Parathyroid adenoma (tissue), 2 donors: ENCODE data around the gene WBP1L.

Experiments used
- H2AFZ ChIP-seq: fragments of 300-600 bp; sonication (generic); one replicate; pipeline ENCODE4 v1.7.0; 2017; ENCODE audit warnings: antibody characterized with exemption, mild to moderate bottlenecking
- H3K27ac ChIP-seq: fragments of 300-600 bp; sonication (generic); one replicate; pipeline ENCODE4 v1.7.0; 2017
- H3K27me3 ChIP-seq: fragments of 300-600 bp; sonication (generic); one replicate; pipeline ENCODE4 v1.7.0; 2017; ENCODE audit warnings: low read length; ENCODE audit not compliant: control insufficient read depth, insufficient read depth
- H3K36me3 ChIP-seq: fragments of 300-600 bp; sonication (generic); one replicate; pipeline ENCODE4 v1.7.0; 2017; ENCODE audit warnings: low read length; ENCODE audit not compliant: control insufficient read depth, insufficient read depth
- H3K4me1 ChIP-seq: fragments of 300-600 bp; sonication (generic); one replicate; pipeline ENCODE4 v1.7.0; 2017; ENCODE audit warnings: control low read depth
- H3K4me2 ChIP-seq: fragments of 300-600 bp; sonication (generic); one replicate; pipeline ENCODE4 v1.7.0; 2017; ENCODE audit warnings: low read length
- H3K4me3 ChIP-seq: fragments of 300-600 bp; sonication (generic); one replicate; pipeline ENCODE4 v1.7.0; 2017; ENCODE audit warnings: low read depth, low read length
- H3K79me2 ChIP-seq: fragments of 300-600 bp; sonication (generic); one replicate; pipeline ENCODE4 v1.7.0; 2017; ENCODE audit warnings: control low read depth
- H3K9ac ChIP-seq: fragments of 300-600 bp; sonication (generic); one replicate; pipeline ENCODE4 v1.7.0; 2017; ENCODE audit warnings: mild to moderate bottlenecking
- H3K9me3 ChIP-seq: fragments of 300-600 bp; sonication (generic); one replicate; pipeline ENCODE4 v1.7.0; 2017; ENCODE audit warnings: low read length; ENCODE audit not compliant: control insufficient read depth
- TF ChIP-seq, protein P1 (sequence below): fragments of 300-600 bp; sonication (generic); IDR thresholded peaks from one replicate; pipeline ENCODE4 v1.7.0; 2017; ENCODE audit warnings: antibody characterized with exemption, mild to moderate bottlenecking
- donor health status: primary hyperparathyroidism.

Gene WBP1L

DNA sequence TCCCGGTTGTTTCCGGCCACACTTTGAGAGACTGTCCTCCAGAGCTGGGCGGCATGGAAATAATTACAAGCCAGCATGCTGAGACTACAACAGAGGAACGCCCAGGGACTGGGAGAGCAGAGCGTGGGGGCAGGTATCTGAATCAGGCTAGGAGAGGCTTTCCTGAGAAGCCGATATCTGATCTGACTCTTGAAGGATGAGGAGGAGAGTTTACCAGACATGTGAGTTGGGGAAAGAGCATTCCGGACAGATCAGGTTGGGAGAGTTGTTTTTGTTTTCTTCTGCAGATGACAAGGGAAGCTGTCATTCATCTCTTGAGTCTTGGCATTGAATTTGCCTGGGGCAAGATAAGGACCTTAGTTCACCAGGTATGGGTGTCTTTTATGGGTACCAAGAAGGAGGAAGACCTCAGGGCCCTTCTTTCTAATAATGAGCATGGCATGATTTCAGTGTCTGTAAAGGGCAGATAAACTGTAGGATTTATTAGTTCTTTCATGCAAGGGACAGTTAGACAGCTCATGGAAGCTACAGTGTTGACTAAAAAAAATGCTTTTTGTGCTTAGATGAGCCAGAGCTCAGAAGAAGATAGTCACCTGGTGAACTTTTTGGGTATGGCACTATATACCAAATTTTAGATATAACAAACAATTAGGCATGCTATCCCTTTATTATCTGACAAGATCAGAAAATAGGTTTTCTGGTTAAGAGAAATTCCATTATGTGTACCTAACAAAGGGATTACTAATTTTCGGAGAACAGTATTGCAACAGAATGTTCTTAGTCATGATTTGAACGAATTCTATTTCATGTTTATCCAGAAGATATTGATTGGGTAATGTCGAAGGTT lies 36.2 kb downstream of the WBP1L start:
- Histone ChIP-seq H3K4me2 (peak overlapping the region; percentile 26), H3K36me3 (no peaks in the 10 kb centered on the region), H3K27ac (peak overlapping the region; percentile 99), H3K79me2 (peaks cover 36% of the 10 kb centered on the region), H2AFZ (no peak overlapping the region), H3K9ac (no peak overlapping the region), H3K4me3 (no peak overlapping the region), H3K4me1 (peaks cover 81% of the 10 kb centered on the region), H3K27me3 (no peaks in the 10 kb centered on the region), H3K9me3 (no peaks in the 10 kb centered on the region)
- TF ChIP-seq, protein P1, sequence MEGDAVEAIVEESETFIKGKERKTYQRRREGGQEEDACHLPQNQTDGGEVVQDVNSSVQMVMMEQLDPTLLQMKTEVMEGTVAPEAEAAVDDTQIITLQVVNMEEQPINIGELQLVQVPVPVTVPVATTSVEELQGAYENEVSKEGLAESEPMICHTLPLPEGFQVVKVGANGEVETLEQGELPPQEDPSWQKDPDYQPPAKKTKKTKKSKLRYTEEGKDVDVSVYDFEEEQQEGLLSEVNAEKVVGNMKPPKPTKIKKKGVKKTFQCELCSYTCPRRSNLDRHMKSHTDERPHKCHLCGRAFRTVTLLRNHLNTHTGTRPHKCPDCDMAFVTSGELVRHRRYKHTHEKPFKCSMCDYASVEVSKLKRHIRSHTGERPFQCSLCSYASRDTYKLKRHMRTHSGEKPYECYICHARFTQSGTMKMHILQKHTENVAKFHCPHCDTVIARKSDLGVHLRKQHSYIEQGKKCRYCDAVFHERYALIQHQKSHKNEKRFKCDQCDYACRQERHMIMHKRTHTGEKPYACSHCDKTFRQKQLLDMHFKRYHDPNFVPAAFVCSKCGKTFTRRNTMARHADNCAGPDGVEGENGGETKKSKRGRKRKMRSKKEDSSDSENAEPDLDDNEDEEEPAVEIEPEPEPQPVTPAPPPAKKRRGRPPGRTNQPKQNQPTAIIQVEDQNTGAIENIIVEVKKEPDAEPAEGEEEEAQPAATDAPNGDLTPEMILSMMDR: no peak

DNA sequence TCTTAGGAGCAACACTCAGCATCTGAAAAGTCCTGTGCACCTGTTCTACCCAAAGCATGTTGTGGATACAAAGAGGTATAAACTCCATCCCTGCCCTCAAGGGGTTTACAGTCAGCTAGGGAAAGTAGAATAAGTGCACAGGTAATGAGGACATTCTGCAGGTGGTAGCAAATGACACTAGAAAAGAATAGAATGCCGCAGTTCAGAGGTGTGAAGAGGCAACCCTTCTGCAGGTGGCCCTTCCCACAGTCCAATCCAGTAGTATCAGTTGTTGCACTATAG lies 36.7 kb downstream of the WBP1L start:
- Histone ChIP-seq H3K27ac (peak overlapping the region; percentile 99), H3K27me3 (no peaks in the 10 kb centered on the region), H3K79me2 (peaks cover 42% of the 10 kb centered on the region), H3K36me3 (no peaks in the 10 kb centered on the region), H3K9ac (no peak overlapping the region), H3K9me3 (no peaks in the 10 kb centered on the region), H3K4me2 (peak overlapping the region; percentile 26), H2AFZ (no peak overlapping the region), H3K4me1 (peaks cover 75% of the 10 kb centered on the region), H3K4me3 (no peak overlapping the region)
- TF ChIP-seq, protein P1: no peak

DNA sequence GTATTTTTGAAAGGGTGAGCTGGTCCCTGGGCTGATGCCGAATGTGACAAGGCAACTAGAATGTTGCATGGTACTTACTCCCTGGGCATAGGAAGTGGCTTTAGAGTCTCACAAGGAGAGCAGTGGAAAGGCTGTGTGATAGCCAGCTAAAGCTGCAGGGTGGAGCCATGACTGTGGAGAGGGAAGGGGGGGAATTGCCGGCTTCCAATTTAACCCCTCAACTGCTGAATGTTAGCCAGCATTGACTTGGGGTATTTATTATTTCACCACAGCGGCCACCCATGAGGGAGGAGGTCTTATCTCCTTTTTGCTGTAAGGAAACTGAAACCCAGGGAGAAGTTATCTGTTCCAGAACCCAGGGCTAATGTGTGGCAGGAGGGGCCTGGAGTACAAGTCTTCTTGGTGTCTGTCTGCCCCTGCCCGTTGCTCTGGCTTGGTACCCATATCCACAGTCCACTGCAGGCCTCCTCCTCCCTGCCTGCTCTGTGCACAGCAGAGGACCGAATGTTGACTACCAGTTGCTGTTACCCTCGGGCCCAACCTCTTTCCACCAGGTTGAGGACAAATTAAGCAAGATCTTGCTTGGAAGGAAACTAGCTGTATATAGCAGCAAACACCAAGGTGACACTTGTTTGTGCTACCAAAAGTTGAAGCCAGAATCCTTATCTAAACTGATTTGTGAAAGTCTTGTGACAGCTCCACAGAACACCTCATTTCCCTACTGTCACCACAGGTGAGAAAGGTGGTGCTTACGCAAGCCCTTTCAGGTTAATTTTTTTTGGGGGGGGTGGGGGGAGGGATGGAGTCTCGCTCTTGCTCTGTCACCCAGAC lies 37.6 kb downstream of the WBP1L start:
- H3K27me3 ChIP-seq: no peaks in the 10 kb centered on the region
- H3K27ac ChIP-seq: peak overlapping the region; percentile 83
- H3K79me2 ChIP-seq: peaks cover 46% of the 10 kb centered on the region
- peak overlapping the region; percentile 34 for H3K4me2 ChIP-seq
- H2AFZ ChIP-seq: no peak overlapping the region
- no peaks in the 10 kb centered on the region for H3K36me3 ChIP-seq
- H3K9me3 ChIP-seq: no peaks in the 10 kb centered on the region
- no peak overlapping the region for H3K4me3 ChIP-seq
- TF ChIP-seq, protein P1: no peak
- H3K4me1 ChIP-seq: peaks cover 67% of the 10 kb centered on the region
- no peak overlapping the region for H3K9ac ChIP-seq

DNA sequence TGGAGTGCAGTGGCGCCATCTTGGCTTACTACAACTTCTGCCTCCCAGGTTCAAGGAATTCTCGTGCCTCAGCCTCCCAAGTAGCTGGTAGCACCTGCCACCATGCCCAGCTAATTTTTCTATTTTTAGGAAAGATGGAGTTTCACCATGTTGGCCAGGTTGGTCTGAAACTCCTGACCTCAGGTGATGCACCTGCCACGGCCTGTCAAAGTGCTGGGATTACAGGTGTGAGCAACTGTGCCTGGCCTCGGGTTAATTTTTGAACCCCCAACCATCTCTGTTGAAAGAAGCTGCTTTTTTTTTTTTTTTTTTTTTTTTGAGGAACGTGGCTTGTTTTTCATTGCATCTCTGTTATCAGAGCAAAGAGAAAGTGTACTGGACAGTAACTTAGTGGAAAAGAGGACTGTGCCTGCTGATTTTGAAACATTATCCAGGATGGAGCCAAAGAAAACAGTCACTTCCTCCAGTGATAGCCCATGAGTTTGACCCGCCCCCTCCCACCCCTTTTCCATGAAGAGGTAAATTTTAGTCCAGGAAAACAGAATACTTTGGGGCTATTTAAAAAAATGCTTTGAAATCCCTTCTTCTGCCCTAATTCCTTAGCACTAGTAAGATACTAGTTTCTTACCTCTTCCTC lies 38.3 kb downstream of the WBP1L start:
- TF ChIP-seq, protein P1: no peak
- Histone ChIP-seq H3K9me3 (no peaks in the 10 kb centered on the region), H2AFZ (no peak overlapping the region), H3K4me3 (no peak overlapping the region), H3K4me2 (peak overlapping the region; percentile 34), H3K79me2 (peaks cover 48% of the 10 kb centered on the region), H3K36me3 (no peaks in the 10 kb centered on the region), H3K27me3 (no peaks in the 10 kb centered on the region), H3K4me1 (peaks cover 59% of the 10 kb centered on the region), H3K27ac (peak overlapping the region; percentile 83), H3K9ac (no peak overlapping the region)
